K562 (cell line): ENCODE data around the gene CARMIL1. TPM values are rescaled to one million over a fixed set of nuclear protein-coding genes. Genes with fewer than 3 reads are reported as not detected.

ENCODE experiments used
- ATAC-seq: fragments of 200-7000 bp; cut with Tn5 transposase; 3 replicates; pipeline ENCODE4 v1.9.1; 2020; ENCODE audit warnings: moderate library complexity
- BruUV-seq: library from RNA; stranded (reverse); fragments of 400-500 nt; replicated peaks from 2 replicates; lab custom pipeline; 2021; lab: Mats Ljungman, UMichigan
- CTCF ChIA-PET: fragments of 300-600 bp; formaldehyde crosslinking; extraction: SDS; loops from one replicate; lab custom pipeline; 2021; ENCODE audit warnings: low intra/inter-chr PET ratio; lab: Yijun Ruan, JAX
- POLR2A ChIA-PET: fragments of 300-600, 350-650 bp; sonication (Branson Sonifier 250); formaldehyde crosslinking; extraction: SDS; loops from one replicate; lab custom pipeline; 2021; ENCODE audit warnings: antibody characterized with exemption, inconsistent platforms; lab: Yijun Ruan, JAX
- DNase-seq, 4 experiments: peaks; one replicate each; pipeline versions ENCODE4 v3.0.0 to v3.0.0-alpha.2; 2011 to 2018; ENCODE audit warnings: low spot score in 3 of 4, mixed read lengths in 3 of 4; ENCODE audit errors: extremely low read depth in 1 of 4
- FAIRE-seq: peaks from 2 replicates; lab custom pipeline; 2011; peaks lifted over from hg19 to GRCh38; lab: Jason Lieb, UNC
- H2AFZ ChIP-seq: 2 replicates; pipeline ENCODE4 v1.6.0; 2011; ENCODE audit warnings: low read depth, low read length, control low read depth, inconsistent platforms
- H3K27ac ChIP-seq: fragments of 200-600 bp; 3 replicates; pipeline ENCODE4 v1.8.0; 2011; ENCODE audit warnings: low read depth, mild to moderate bottlenecking, control low read depth, inconsistent platforms, low read length, moderate library complexity, mixed read lengths; ENCODE audit errors: extremely low read depth
- H3K27me3 ChIP-seq, 2 experiments: fragments of 300-600 bp in 1 of 2; 2 replicates in 1 of 2; 3 replicates in 1 of 2; pipeline versions ENCODE4 v1.6.0 to v1.8.0; 2011; ENCODE audit warnings: inconsistent platforms in 2 of 2, low read length in 2 of 2, mild to moderate bottlenecking in 1 of 2, mixed read lengths in 1 of 2, moderate library complexity in 1 of 2; ENCODE audit not compliant: control insufficient read depth in 2 of 2, insufficient read depth in 2 of 2
- H3K36me3 ChIP-seq: fragments of 300-600 bp; 3 replicates; pipeline ENCODE4 v1.8.0; 2011; ENCODE audit warnings: mild to moderate bottlenecking, low read length, inconsistent platforms; ENCODE audit not compliant: control insufficient read depth, insufficient read depth
- H3K4me1 ChIP-seq, 2 experiments: fragments of 200-600 bp in 1 of 2; replicated peaks in 1 of 2; 2 replicates in 1 of 2; 3 replicates in 1 of 2; pipeline versions ENCODE4 v1.5.1 to v1.8.0; 2011; ENCODE audit warnings: inconsistent platforms in 2 of 2, low read length in 2 of 2, mild to moderate bottlenecking in 1 of 2, mixed read lengths in 1 of 2, moderate library complexity in 1 of 2; ENCODE audit not compliant: control insufficient read depth in 2 of 2, insufficient read depth in 2 of 2
- H3K4me2 ChIP-seq: 2 replicates; pipeline ENCODE4 v1.6.1; 2011; ENCODE audit warnings: low read length, control low read depth, inconsistent platforms, mixed read lengths; ENCODE audit not compliant: insufficient read depth
- H3K4me3 ChIP-seq: fragments of 200-600 bp; sonication (generic), shearing (Covaris generic); 2 replicates; pipeline ENCODE4 v1.5.1; 2016; ENCODE audit warnings: control low read depth, inconsistent platforms
- H3K79me2 ChIP-seq: fragments of 200-600 bp; 3 replicates; pipeline ENCODE4 v1.8.0; 2011; ENCODE audit warnings: low read length, inconsistent platforms; ENCODE audit not compliant: control insufficient read depth, insufficient read depth
- H3K9ac ChIP-seq, 2 experiments: 2 replicates each; pipeline versions ENCODE4 v1.6.0 to v1.6.1; 2011; ENCODE audit warnings: low read depth in 2 of 2, low read length in 2 of 2, control low read depth in 1 of 2, inconsistent platforms in 1 of 2, mild to moderate bottlenecking in 1 of 2, mixed read lengths in 1 of 2; ENCODE audit not compliant: insufficient read depth in 1 of 2
- H3K9me1 ChIP-seq: one replicate; pipeline ENCODE4 v1.6.0; 2011; ENCODE audit warnings: inconsistent platforms, mild to moderate bottlenecking, low read length, moderate library complexity; ENCODE audit not compliant: control insufficient read depth, insufficient read depth
- H3K9me3 ChIP-seq: replicated peaks from 2 replicates; pipeline ENCODE4 v1.5.1; 2011; ENCODE audit warnings: low read depth, low read length, inconsistent platforms; ENCODE audit not compliant: control insufficient read depth, insufficient read depth
- H4K20me1 ChIP-seq: replicated peaks from 2 replicates; pipeline ENCODE4 v1.6.1; 2011; ENCODE audit warnings: low read length, inconsistent platforms, mixed read lengths; ENCODE audit not compliant: control insufficient read depth, insufficient read depth
- CTBP1 ChIP-seq: fragments of 450-650 bp; IDR thresholded peaks from 2 replicates; pipeline ENCODE4 v1.6.1; 2016; ENCODE audit warnings: borderline replicate concordance
- ETS1 ChIP-seq: conservative IDR thresholded peaks from 2 replicates; pipeline ENCODE4 v1.6.1; 2011; ENCODE audit warnings: low read depth, mild to moderate bottlenecking, low read length; ENCODE audit not compliant: control insufficient read depth
- IRF9 ChIP-seq: fragments of 450-650 bp; IDR thresholded peaks from 2 replicates; pipeline ENCODE4 v1.6.1; 2016; ENCODE audit warnings: missing biosample characterization, missing genetic modification characterization
- MEF2D ChIP-seq: conservative IDR thresholded peaks from 2 replicates; pipeline ENCODE4 v1.6.1; 2016; ENCODE audit warnings: low read depth, missing genetic modification characterization, missing compliant biosample characterization
- MEIS2 ChIP-seq: fragments of 450-650 bp; IDR thresholded peaks from 2 replicates; pipeline ENCODE4 v1.6.1; 2014; ENCODE audit warnings: mild to moderate bottlenecking; ENCODE audit not compliant: partially characterized antibody
- NCOA2 ChIP-seq, 2 experiments: fragments of 450-650 bp; IDR thresholded peaks; 2 replicates each; pipeline ENCODE4 v1.6.1; 2018; ENCODE audit warnings: mild to moderate bottlenecking in 2 of 2, moderate library complexity in 1 of 2; ENCODE audit not compliant: partially characterized antibody in 2 of 2
- RBM15 ChIP-seq: fragments of 200-400 bp; formaldehyde crosslinking; IDR thresholded peaks from 2 replicates; pipeline ENCODE4 v1.6.1; 2018; ENCODE audit warnings: mild to moderate bottlenecking, low read length, moderate library complexity; ENCODE audit not compliant: insufficient read depth
- SFPQ ChIP-seq: fragments of 200-400 bp; formaldehyde crosslinking; IDR thresholded peaks from 2 replicates; pipeline ENCODE4 v1.6.1; 2017; ENCODE audit warnings: mild to moderate bottlenecking, low read depth, low read length, moderate library complexity
- ZFP30 ChIP-seq: fragments of 250-450 bp; sonication (Bioruptor Pico); IDR thresholded peaks from 2 replicates; pipeline ENCODE4 v1.8.0; 2022; ENCODE audit warnings: moderate library complexity, mild to moderate bottlenecking, inconsistent platforms, borderline replicate concordance
- ZNF239 ChIP-seq: fragments of 250-450 bp; sonication (Bioruptor Pico); IDR thresholded peaks from 2 replicates; pipeline ENCODE4 v1.4.0; 2020; ENCODE audit warnings: mild to moderate bottlenecking
- ZNF77 ChIP-seq: fragments of 250-450 bp; sonication (Bioruptor Pico); IDR thresholded peaks from 2 replicates; pipeline ENCODE4 v1.5.0; 2020
- WGBS: fragments of 100-300 bp; shearing (Covaris generic); methylation state at CpG from one replicate; pipeline ENCODE4 v1.1.6; 2016; ENCODE audit warnings: low coverage, mixed read lengths; ENCODE audit not compliant: insufficient coverage; ENCODE audit errors: missing lambda C conversion rate; 5-methylcytosine and 5-hydroxymethylcytosine counted together
- in situ Hi-C: fragments of 300-500 bp; cut with MboI; formaldehyde crosslinking; loops from 4 replicates; pipeline ENCODE4 v1.15.0; 2018; ENCODE audit warnings: inconsistent platforms, mixed read lengths
- intact Hi-C: fragments of 100-400 bp; cut with micrococcal nuclease; formaldehyde crosslinking; loops from 2 replicates; pipeline ENCODE4 v1.14.2; 2022
- polyA plus RNA-seq, 8 experiments: library from polyadenylated mRNA; depleted of rRNA in 4 of 8; stranded (reverse) in 5 of 8; unstranded in 3 of 8; fragments of >200 nt; fragmentation: Nextera tagmentation in 2 of 8; fragmentation: Illumina TruSeq in 1 of 8; extraction: Ambion mirVana in 2 of 8; extraction: Trizol in 1 of 8; gene quantifications; 2 replicates each; pipeline versions ENCODE4 v1.2.1 to v1.2.3, GENCODE V29; 2011 to 2014; ENCODE audit warnings: inconsistent platforms in 1 of 8, missing spikeins in 1 of 8
- total RNA-seq, 7 experiments: library from RNA; depleted of rRNA in 6 of 7; stranded (reverse); fragments of >200 nt in 6 of 7; fragmentation: Illumina TruSeq in 2 of 7; extraction: Trizol in 2 of 7; gene quantifications; 2 replicates each; pipeline versions ENCODE4 v1.2.1 to v1.2.3, GENCODE V29; 2011 to 2021; ENCODE audit warnings: low replicate concordance in 1 of 7

Gene CARMIL1
- total and polyA plus RNA-seq, 9 of the 15 experiments (the other 6 are each of a cell fraction or from before 2014, with no cell fraction given) = 0.04 to 0.32 (median 0.10) TPM; not detected in 1

- no peak overlapping the region for H3K27ac ChIP-seq
- intact Hi-C loops = no loop called here
- no peak for DNase-seq
- in situ Hi-C loops = no loop called here
- H3K79me2 ChIP-seq = no peaks in the 10 kb centered on the region
- CTCF ChIA-PET = interaction anchor here (0.6 kb wide), 1 partner anchor 624 kb away, joined by 3 read pairs; no protein-coding TSS in a partner anchor
- no peak overlapping the region for H3K4me2 ChIP-seq
- no peaks in the 10 kb centered on the region for H4K20me1 ChIP-seq
- no TSS peak for BruUV-seq
- H3K9me1 ChIP-seq = no peaks in the 10 kb centered on the region
- no peak overlapping the region for H2AFZ ChIP-seq
- no peak for TF ChIP-seq ETS1
- TF ChIP-seq NCOA2 (IDR thresholded peaks at IDR 0.05; ENCODE audit: partially characterized antibody in 2 of 2) = no peak
- TF ChIP-seq ZNF77 (CRISPR knock-in tag) = no peak
- TF ChIP-seq, all 486 proteins: peak for 0
- ATAC-seq (no peak), FAIRE-seq (no peak)
- Histone ChIP-seq H3K9me3 (no peaks in the 10 kb centered on the region), H3K9ac (no peak overlapping the region), H3K36me3 (no peaks in the 10 kb centered on the region), H3K27me3 (peaks cover 2 to 12% of the 10 kb centered on the region in 2 experiments; a peak in 4 of 5 replicates), H3K4me3 (no peak overlapping the region), H3K4me1 (no peaks in the 10 kb centered on the region)
- POLR2A ChIA-PET = no interaction called here
- 2% methylated on average over 6 of the region's 6 CpGs for WGBS
Measured at GRCh38 chr6:25318589-25318988, 39.4 kb downstream of the CARMIL1 start.

- no peaks in the 10 kb centered on the region for H3K79me2 ChIP-seq
- no peak overlapping the region for H3K27ac ChIP-seq
- no peak overlapping the region for H3K9ac ChIP-seq
- no peak overlapping the region for H2AFZ ChIP-seq
- BruUV-seq = no TSS peak
- no peak overlapping the region for H3K4me2 ChIP-seq
- H3K4me3 ChIP-seq = no peak overlapping the region
- intact Hi-C loops (no loop called here), in situ Hi-C loops (no loop called here)
- TF ChIP-seq SFPQ (no peak), ZFP30 (no peak), RBM15 (no peak), IRF9 (tag) (no peak), CTBP1 (no peak), ZNF239 (no peak), MEIS2 (no peak), MEF2D (tag) (no peak)
- peaks cover 2 to 12% of the 10 kb centered on the region in 2 experiments; a peak in 3 of 5 replicates for H3K27me3 ChIP-seq
- ChIA-PET POLR2A (interaction anchor here (0.6 to 1.2 kb wide), 5 partner anchors 9 to 518 kb away, joined by 3 to 4 read pairs (median 3); no protein-coding TSS in a partner anchor), CTCF (no interaction called here)
- 0% methylated on average over 1 of the region's 1 CpG for WGBS
- H4K20me1 ChIP-seq = no peaks in the 10 kb centered on the region
- DNase-seq (no peak), FAIRE-seq (no peak), ATAC-seq (no peak)
- no peaks in the 10 kb centered on the region for H3K9me1 ChIP-seq
- no peaks in the 10 kb centered on the region for H3K4me1 ChIP-seq
- H3K36me3 ChIP-seq = no peaks in the 10 kb centered on the region
- no peaks in the 10 kb centered on the region for H3K9me3 ChIP-seq
Measured at GRCh38 chr6:25320459-25320858, 41.3 kb downstream of the CARMIL1 start.
